GM13977 (cell line): ENCODE data around the gene TCERG1L.

Source experiments
- DNase-seq: peaks from one replicate; pipeline ENCODE4 v3.0.0; 2012; ENCODE audit warnings: low spot score
- in situ Hi-C: fragments of 300-500 bp; cut with MboI; formaldehyde crosslinking; loops from one replicate; pipeline ENCODE4 v1.12.0; 2022; ENCODE audit warnings: low sequenced_read_pairs, low pct_unique_long_range_greater_than_20kb, mixed read lengths, inconsistent platforms; ENCODE audit not compliant: unreplicated experiment
- TF ChIP-seq, protein P1 (sequence below): IDR thresholded peaks from 2 replicates; pipeline ENCODE4 v1.5.1; 2012; ENCODE audit warnings: mild to moderate bottlenecking, control low read depth; ENCODE audit not compliant: insufficient read depth; ENCODE audit errors: extremely low read depth, missing control alignments

Gene TCERG1L

DNA sequence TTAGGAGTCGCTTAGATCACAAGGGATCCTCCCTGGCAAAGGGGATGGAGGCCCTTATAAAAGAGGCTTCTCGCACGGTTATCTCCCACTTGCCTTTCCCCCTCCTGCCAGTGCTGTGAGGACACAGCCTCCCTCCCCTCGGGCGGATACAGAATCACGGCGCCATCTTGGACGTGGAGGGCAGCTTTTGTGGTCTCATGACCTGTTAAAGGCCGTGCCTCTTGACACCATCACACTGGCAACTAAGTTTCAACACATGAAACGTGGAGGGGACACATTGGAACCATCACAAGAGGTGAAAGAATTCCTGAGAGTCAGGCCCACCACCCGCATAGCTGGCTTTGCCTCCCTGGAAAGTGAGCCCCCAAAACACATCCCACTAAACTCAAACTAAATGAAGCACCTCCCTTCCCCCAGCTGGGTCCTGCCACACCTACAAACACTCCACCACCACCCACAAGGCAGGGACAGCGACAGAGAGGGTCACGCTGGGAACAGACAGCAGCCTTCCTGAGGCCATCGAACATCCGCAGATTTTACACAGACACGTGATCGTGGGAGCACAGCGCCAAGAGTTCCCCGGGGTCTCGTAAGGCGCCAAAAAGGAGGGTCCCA lies 110.6 kb downstream of the TCERG1L start:
- no peak for DNase-seq
- TF ChIP-seq, protein P1, sequence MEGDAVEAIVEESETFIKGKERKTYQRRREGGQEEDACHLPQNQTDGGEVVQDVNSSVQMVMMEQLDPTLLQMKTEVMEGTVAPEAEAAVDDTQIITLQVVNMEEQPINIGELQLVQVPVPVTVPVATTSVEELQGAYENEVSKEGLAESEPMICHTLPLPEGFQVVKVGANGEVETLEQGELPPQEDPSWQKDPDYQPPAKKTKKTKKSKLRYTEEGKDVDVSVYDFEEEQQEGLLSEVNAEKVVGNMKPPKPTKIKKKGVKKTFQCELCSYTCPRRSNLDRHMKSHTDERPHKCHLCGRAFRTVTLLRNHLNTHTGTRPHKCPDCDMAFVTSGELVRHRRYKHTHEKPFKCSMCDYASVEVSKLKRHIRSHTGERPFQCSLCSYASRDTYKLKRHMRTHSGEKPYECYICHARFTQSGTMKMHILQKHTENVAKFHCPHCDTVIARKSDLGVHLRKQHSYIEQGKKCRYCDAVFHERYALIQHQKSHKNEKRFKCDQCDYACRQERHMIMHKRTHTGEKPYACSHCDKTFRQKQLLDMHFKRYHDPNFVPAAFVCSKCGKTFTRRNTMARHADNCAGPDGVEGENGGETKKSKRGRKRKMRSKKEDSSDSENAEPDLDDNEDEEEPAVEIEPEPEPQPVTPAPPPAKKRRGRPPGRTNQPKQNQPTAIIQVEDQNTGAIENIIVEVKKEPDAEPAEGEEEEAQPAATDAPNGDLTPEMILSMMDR, result no peak
- in situ Hi-C loops, result no loop called here

DNA sequence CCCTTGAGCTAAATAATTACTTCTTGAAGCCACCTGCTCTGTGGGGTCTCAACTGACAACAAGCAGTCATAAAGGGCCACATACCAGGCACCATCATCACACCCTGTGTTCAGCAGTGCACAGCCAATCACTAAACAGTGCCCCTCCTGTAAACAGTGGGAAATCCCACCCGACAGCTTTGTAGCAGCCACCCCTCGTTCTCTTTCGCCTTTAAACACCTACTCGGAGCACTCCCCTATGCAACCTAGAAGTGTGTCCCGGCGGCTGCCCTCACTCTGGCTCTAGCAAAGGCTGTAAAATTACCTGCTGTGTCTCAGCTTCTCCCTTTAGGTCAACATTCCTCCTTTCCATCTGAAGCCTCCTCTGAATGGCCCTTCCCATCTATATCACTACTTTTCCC lies 111.9 kb downstream of the TCERG1L start:
- in situ Hi-C loops, result no loop called here
- TF ChIP-seq, protein P1, result no peak
- no peak for DNase-seq

DNA sequence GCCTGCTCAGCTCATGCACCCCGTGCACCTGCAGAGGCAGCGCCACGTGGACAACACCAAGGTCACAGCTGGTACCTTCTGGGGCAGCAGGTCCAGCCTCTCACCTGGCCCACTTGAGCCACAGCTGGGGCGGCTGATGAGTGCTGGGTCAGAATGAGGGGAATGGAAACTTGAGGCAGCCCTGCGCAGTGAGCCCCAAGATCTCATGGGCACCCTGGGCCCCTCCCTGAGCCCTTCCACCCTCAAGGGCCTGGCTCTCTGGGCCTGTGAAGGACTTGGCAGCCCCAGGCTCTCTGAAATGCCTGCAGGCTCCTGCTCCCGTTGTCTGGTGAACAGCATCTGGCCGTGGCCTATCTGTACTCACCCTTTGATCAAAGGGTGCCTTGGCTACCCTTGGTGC lies 112.7 kb downstream of the TCERG1L start:
- TF ChIP-seq, protein P1, result no peak
- in situ Hi-C loops, result no loop called here
- DNase-seq, result no peak

DNA sequence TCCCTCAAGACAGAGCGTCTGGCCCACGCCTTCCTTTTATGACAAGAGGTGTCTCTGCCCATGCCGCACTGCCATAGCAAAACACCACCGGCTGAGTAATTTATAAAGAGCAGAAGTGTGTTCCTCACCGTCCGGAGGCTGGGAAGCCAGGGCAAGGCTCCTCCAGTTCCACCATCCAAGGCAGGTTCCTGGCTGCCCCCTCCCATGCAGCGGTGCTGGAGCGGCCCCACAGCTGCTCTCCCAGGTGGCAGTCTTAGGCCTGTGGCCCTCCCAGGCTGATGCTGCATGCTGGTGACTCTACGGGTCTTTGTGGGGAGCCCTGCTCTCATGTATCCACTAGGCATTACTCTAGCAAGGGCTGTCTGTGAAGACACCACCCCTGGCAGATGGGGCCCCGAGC lies 113.1 kb downstream of the TCERG1L start:
- in situ Hi-C loops, result no loop called here
- TF ChIP-seq, protein P1, result no peak
- DNase-seq, result no peak

DNA sequence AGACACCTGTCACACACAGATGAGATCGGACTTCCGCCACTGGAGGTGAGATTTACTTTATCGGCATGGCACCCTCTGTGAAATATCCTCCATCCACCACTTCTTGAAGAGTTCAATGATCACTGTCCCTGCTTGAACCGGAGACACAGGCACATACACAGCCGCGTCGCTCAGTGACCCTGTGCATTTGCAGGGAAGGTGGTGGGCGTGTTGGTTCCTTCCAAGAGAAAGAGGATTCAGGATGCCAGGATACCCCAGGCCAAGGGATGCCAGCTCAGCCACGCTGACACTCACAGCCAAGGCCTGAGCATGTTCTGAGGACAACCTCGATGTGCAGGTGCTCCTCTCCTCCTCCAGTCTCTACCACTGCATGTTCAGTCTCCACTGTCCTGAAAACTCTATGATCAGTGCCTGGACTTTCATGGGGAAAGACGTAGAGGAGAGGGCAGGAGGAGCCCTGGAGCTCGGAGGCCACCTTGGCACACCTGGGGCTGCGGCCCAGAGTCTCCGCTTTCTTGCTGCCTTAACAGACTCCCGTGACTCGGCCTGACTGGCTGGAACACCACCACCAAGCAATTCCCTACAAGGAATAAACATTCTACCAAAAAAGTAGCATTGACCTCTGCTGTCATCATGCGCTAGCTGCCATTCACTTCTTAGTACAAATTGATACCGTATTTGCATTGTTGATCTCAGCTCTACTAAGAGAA lies 115.2 kb downstream of the TCERG1L start:
- DNase-seq, result no peak
- TF ChIP-seq, protein P1, result no peak
- in situ Hi-C loops, result no loop called here

DNA sequence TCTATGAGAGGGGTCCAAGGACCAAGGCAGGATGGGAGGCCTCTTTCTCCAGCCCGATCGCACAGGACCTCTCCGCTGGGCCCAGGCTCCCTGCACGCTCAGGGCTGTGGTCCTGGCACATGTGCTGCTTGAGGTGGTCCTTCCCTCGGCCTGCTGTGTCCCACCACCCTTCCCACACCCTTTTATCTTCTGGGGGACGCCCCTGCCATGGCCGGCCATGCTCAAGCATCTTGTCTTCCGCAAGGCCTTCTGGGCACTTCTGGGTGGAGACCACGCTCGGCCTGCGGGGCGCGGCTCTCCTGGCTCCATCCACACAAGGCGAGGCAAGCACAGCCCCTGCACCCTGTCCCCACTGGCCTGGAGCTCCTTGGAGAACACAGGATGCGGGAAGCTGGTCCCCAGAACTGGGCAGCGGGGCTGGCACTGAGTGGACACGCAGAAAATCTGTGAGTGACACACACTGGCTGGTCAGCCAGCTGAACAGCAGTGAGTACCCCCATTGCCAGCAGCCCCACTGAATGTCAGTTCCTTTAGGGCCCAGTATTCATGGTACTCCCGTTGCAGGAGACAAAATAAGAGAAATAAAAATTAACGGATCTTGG lies 115.9 kb downstream of the TCERG1L start:
- no peak for DNase-seq
- in situ Hi-C loops, result no loop called here
- TF ChIP-seq, protein P1, result no peak
